K562 (cell line): ENCODE measurements around the gene MGRN1.

Source experiments
- CTCF ChIP-seq, 3 experiments: IDR thresholded peaks in 2 of 3; conservative IDR thresholded peaks in 1 of 3; 2 replicates each; pipeline ENCODE4 v1.5.1; 2011 to 2012; ENCODE audit warnings: low read length in 3 of 3, mild to moderate bottlenecking in 3 of 3, control low read depth in 2 of 3, improper control_type of control experiment in 1 of 3, inconsistent platforms in 1 of 3, low read depth in 1 of 3, mixed read lengths in 1 of 3, moderate library complexity in 1 of 3; ENCODE audit not compliant: insufficient read depth in 2 of 3
- EP300 ChIP-seq: IDR thresholded peaks from 2 replicates; pipeline ENCODE4 v1.6.1; 2012; ENCODE audit warnings: low read length, improper control_type of control experiment
- IRF9 ChIP-seq: fragments of 450-650 bp; IDR thresholded peaks from 2 replicates; pipeline ENCODE4 v1.6.1; 2016; ENCODE audit warnings: missing biosample characterization, missing genetic modification characterization
- JUN ChIP-seq, 2 experiments: sonication (generic) in 1 of 2; formaldehyde crosslinking in 1 of 2; IDR thresholded peaks; 2 replicates each; pipeline versions ENCODE4 v1.6.1 to v1.8.0; 2012 to 2022; ENCODE audit warnings: borderline replicate concordance in 2 of 2, mild to moderate bottlenecking in 2 of 2, improper control_type of control experiment in 1 of 2, low read depth in 1 of 2, low read length in 1 of 2, missing genetic modification reagents in 1 of 2
- POLR2A ChIP-seq: fragments of 450-650 bp; conservative IDR thresholded peaks from 2 replicates; pipeline ENCODE4 v1.6.1; 2016
- ZBTB7A ChIP-seq: IDR thresholded peaks from 2 replicates; pipeline ENCODE4 v1.6.1; 2011; ENCODE audit warnings: low read depth, mild to moderate bottlenecking, low read length, moderate library complexity, borderline replicate concordance; ENCODE audit not compliant: control insufficient read depth
- ZNF24 ChIP-seq: fragments of 450-650 bp; IDR thresholded peaks from 2 replicates; pipeline ENCODE4 v1.6.1; 2016
- ZNF354B ChIP-seq: fragments of 250-450 bp; sonication (Bioruptor Pico); IDR thresholded peaks from 2 replicates; pipeline ENCODE4 v1.4.0; 2020

- TF ChIP-seq POLR2A, result no peak
- no peak for TF ChIP-seq ZNF354B
- no peak for TF ChIP-seq EP300
- no peak for TF ChIP-seq ZBTB7A
- TF ChIP-seq JUN (IDR thresholded peaks at IDR 0.05; ENCODE audit: borderline replicate concordance, low read depth, low read length), result no peak
- no peak for TF ChIP-seq JUN (CRISPR knock-in tag; IDR thresholded peaks at IDR 0.05; ENCODE audit: borderline replicate concordance)
- TF ChIP-seq CTCF (IDR thresholded peaks at IDR 0.05 in 2 of 3, conservative IDR thresholded peaks at IDR 0.05 in 1 of 3; ENCODE audit: insufficient read depth in 2 of 3, low read depth in 1 of 3, low read length in 3 of 3), result no peak
- no peak for TF ChIP-seq ZNF24
- no peak for TF ChIP-seq IRF9 (tag)
Observed at GRCh38 chr16:4728676-4729075, 104.0 kb downstream of the MGRN1 start.
